KBM-7 (cell line): Measurements from ENCODE around the gene RAB39A.

Experiments used
- DNase-seq: peaks from one replicate; pipeline ENCODE4 v3.0.0-alpha.2; 2015
- in situ Hi-C: fragments of 300-500 bp; cut with MboI; formaldehyde crosslinking; loops from 2 replicates; pipeline ENCODE4 v1.14.3; 2020; ENCODE audit warnings: low sequenced_read_pairs, low pct_unique_long_range_greater_than_20kb, mixed read lengths

Gene RAB39A

DNA sequence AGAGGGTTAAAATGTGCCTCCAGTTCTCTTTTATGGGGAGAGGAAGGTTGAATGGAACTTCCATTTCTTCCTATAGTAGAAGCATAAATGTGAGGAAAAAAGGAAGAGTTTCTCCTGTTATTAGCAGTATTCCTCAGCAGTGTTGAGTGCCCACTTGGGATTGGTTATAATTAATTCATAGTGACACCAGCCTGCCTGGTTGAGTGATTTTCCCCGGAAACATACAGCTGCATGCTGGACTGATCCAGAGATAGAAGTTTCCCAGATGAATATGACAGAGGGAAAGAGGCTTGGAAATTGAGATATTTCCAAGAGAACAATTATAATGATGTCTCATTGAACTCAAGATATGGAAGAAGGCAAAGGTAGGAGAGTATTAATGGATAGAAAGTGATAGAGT lies 28.3 kb downstream of the RAB39A start:
- in situ Hi-C loops = no loop called here
- DNase-seq = no peak

DNA sequence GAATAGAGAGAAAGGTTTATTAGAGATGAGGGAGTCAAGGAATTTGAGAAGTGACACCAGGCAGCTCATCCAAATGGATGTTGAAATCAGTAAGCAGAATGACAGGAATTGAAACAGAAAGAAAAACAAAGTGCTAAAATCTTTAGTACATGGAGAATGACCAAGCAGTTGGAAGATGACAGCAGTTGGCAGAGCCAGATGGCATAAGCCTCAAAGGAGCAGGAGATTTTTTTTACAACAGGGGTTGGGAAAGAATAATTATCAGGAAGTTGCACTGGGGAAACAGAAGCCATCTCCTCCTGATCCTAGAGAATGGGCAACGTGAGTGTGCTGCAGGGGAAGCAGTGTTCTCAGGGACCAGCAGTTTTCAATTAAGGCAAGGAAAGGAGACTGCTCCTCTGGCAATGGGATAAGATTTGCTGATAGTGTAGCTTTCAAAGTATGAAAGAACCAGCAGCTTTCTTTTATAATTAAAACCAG lies 28.9 kb downstream of the RAB39A start:
- in situ Hi-C loops = no loop called here
- DNase-seq = no peak

DNA sequence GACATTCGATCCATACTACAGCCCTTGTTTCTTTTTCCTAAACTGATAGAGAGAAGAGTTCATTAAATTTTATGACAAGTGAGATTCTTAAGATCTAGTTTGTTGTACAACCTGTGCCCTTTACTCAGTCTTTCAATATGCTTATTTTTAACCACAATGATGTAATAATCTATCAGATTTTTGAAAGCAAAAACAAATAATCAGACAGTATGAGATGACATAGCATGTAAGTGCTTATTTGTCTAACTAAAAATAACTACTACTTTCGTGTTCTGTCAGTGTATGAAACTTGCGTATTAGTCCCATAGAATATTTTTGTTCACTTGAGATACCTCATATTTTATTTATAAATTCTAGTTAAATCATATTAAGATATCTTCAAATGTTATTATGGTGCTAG lies 33.2 kb downstream of the RAB39A start:
- in situ Hi-C loops = no loop called here
- no peak for DNase-seq

DNA sequence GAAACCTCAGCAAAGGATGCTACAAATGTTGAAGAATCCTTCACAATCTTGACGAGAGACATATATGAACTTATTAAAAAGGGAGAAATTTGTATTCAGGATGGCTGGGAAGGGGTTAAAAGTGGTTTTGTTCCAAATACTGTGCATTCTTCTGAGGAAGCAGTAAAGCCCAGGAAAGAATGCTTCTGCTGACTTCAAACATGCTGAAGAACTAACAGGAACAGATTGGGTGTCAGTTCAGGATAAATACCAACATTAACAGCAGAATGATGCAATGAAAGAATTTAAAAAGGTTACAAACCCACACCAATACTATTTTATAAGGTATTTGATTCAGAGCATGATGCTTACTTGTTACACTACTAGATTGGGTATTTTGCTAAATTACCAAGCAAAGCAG lies 33.9 kb downstream of the RAB39A start:
- in situ Hi-C loops = no loop called here
- no peak for DNase-seq

DNA sequence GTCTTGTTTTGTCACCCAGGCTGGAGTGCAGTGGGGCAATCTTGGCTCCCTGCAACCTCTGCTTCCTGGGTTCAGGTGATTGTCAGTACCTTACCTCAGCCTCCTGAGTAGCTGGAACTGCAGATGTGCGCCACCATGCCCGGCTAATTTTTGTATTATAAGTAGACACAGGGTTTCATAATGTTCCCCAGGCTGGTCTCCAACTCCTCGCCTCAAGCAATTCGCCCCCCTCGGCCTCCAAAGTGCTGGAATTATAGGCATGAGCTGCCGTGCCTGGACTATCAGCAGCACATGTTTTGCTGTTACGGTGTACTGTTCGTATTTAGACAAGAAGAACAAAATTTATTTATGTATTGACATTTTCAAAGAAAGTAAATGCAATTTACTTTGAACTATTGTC lies 34.8 kb downstream of the RAB39A start:
- in situ Hi-C loops = no loop called here
- no peak for DNase-seq

DNA sequence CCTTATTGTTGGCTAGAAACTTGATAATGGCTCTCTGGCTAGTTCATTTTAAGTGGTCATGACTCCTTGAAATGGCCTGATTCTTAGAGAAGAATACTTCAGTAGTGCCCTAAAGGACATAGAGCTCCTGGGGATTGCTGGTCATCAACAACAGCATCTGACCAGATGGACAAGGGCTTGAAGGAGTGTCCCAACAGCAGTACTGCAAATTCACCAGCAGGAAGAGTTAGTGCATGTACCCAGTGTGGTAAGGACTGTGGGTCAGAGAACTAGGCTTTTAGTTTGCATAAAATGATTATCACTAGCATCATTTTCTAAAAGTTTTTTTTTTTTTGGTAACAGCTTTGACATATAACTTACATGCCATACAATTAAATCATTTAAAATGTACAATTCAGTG lies 41.0 kb downstream of the RAB39A start:
- no peak for DNase-seq
- in situ Hi-C loops = no loop called here

DNA sequence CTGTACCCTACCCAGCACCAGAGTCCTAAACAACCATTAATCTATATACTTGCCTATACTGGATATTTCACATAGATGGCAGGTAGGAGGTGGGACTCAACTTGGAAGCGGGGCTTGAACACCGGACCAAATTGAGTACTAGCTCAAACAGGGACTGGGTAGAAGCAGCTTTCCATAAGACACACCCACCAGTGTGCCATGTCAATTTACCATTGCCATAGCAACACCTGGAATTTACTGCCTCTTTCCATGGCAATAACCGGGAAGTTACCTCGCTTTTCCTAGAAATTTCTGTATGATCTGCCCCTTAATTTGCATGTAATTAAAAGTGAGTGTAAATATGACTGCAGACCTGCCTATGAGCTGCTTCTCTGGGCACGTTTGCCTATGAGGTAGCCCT lies 41.8 kb downstream of the RAB39A start:
- DNase-seq = no peak
- in situ Hi-C loops = no loop called here

DNA sequence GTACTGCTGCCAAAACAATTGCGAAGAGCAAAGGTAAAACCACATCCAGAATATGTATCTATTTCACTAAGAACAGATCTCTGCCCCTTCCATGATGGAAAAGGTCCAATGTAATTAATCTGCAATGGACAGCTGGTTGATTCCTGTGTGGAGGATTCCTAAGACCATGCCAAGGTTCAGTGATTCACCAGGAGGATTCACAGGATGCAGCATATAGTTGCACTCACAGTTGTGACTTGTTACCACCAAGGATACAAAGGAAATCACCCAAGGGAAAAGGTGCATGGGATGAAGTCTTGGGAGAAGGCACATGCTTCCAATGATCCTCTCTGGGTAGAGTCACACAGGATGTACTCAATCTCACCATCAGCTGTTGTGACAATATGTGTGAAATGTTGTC lies 45.4 kb downstream of the RAB39A start:
- in situ Hi-C loops = no loop called here
- no peak for DNase-seq

DNA sequence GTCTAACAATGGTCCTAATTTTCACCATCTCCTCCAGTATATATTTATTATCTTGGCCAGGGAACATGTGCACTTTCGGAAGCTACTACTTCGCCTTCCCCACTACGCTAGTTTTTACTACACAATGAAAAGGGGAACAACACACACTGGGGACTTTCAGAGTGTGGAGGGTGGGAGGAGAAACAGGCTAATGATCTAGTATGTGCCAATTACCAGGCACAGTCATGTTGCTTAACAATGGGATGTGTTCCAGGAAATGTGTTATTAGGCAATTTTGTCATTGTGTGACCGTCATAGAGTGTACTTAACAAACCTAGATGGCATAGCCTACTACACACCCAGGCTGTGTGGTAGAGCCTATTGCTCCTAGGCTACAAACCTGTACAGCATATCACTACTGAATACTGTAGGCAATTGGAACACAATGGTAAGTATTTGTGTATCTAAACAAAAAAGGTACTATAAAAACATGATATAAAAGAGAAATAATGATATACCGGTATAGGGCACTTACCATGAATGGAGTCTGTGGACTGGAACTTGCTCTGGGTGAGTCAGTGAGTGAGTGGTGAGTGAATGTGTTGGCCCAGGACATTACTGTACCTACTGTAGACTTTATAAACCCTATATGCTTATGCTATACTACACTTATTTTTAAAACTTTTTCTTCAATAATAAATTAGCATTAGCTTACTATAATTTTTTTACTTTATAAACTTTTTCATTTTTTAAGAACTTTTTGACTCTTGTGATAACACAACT lies 60.3 kb downstream of the RAB39A start:
- in situ Hi-C loops = no loop called here
- DNase-seq = peak; percentile 61

DNA sequence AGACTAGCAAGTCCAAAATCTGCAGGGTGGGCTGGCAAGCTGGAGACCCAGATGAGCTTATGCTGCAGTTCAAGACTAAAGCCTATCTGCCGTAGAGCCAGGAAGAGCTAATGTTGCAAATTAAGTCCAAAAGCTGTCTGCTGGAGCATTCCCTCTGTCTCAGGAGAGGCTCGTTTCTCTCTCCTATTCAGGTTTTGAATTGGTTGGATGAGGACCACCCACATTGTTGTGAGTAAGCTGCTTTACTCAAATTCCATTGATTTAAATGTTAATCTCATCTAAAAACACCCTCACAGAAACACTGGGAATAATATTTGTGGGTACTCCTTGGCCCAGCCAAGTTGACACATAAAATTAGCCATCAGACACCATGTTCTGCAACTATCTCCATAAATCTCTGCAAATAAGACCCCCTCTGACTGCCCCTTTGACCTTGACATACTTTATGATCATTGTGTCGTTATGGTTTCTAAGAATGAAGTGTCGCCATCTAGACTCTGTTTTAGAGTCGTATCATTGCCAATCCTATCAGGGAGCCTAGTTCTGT lies 63.7 kb downstream of the RAB39A start:
- in situ Hi-C loops = no loop called here
- no peak for DNase-seq

DNA sequence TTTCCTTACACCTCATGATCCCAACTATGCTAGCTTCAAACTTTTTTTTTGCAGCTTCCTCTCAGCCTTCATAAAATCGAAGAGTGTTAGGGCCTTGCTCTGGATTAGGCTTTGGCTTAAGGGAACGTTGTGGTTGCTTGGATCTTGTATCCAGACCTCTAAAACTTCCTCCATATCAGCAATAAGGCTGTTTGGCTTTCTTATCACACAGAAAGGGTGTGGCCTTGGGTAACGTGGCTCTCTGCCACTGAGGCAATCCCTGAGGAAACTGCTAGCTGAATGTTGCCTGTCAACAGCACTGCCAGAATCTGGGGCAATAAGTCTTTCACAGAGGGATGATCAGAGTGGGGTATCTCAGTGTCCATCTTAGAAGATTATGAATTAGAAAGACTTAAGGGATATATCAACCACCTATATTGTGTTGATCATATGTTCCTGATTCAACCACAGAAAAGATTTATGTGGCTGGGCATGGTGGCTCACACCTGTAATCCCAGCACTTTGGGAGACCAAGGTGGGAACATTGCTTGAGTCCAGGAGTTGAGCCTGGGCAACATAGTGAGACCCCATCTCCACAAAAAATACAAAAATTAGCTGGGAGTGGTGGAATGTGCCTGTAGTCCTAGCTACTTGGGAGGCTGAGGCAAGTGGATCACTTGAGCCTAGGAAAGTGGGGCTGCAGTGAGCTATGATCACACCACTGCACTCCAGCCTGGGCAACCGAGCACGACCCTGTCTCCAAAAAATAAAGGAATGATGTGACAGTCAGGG lies 67.9 kb downstream of the RAB39A start:
- no peak for DNase-seq
- in situ Hi-C loops = no loop called here

DNA sequence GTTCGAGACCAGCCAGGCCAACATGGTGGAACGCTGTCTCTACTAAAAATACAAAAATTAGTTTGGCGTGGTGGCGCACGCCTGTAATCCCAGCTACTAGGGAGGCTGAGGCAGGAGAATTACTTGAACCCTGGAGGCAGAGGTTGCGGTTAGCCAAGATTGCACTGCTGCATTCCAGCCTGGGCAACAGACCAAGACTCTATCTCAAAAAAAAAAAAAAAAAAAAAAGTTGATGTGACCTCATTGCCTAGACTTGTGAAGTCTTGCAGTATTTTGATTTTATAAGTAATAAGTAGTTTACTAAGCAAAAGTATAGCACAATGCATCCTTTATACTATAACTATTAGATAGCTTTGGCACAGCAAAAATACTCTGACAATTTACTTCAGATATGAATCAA lies 70.5 kb downstream of the RAB39A start:
- DNase-seq = no peak
- in situ Hi-C loops = no loop called here

DNA sequence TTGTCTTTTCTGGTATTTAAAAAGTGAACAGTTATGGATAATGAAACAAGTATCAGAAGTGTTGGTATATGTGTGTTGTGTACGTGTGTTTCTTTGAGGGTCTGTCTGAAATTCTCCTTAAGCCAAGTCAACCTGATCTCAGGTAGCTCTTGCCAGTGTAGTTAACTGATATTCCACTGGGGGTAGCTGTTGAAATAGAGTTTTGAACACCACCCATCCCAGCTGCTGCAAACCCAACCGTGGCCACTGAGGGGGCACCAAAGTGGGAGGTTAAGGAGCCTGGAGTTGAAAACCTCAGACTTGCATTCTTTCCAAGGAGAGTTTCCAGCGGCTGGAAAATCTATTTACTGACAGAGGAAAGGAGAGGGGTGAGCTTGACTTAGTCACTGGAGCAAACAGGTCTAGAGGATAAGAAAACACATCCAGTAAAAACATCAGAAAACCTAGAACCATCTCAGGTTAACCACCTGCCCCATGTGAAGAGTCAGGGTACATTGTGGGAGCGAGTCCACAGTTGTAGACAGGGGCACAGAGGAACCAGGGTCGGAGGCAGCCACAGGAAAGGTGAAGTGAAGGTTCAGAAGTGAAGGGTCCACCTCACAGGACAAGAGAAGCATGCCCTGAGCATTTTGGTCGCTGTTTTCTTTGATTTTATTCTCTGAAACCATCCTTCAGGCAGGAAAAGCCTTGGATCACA lies 71.7 kb downstream of the RAB39A start:
- in situ Hi-C loops = no loop called here
- DNase-seq = peak; percentile 74

DNA sequence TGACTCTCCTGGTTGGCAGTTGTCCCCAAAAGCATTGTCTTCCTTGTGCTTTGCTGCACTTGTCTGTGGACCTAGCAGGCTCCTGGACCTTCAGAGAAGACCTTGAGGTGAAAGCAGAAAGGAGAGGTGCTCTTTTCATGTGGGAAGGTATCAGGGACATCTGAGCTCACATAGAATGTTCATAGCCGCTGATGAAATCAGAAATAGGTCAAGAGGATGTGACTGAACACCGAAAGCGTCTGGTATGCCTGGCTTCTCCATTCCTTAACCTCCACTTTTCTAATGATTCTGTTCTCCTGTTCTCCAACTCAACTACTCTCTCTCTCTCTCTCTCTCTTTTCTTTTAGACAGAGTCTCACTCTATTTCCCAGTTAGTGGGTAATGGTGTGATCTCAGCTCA lies 74.2 kb downstream of the RAB39A start:
- in situ Hi-C loops = no loop called here
- no peak for DNase-seq

DNA sequence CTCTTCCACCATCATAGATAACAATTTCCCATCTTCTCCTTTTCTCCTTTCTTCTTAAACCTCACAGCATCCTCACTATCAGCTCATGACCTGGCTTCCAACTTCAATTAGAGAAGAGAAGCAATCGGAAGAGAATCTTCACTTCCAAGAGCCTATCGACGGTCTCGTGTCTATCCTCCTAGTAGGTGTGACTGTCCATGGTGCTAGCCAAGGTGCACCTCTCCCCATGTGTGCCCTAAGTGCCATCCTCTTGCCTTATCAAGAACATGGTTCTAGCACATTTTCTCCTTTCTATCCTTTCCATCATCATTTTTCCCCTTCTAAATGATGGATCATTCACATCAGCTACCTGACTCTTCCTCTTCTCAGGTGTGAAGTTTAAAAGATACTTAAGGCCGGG lies 75.4 kb downstream of the RAB39A start:
- DNase-seq = no peak
- in situ Hi-C loops = no loop called here

DNA sequence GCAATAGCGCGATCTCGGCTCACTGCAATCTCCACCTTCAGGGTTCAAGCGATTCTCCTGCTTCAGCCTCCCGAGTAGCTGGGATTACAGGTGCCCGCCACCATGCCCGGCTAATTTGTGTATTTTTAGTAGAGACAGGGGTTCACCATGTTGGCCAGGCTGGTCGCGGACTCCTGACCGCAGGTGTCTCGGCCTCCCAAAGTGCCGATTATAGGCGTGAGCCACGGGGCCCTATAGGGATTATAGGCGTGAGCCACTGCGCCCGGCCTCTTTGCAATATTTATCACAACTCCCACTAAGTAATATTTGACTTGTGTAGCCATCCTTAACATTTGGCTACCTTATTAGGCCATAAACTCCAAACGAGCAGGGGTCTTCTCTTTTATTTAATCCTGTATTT lies 79.6 kb downstream of the RAB39A start:
- DNase-seq = no peak
- in situ Hi-C loops = no loop called here

DNA sequence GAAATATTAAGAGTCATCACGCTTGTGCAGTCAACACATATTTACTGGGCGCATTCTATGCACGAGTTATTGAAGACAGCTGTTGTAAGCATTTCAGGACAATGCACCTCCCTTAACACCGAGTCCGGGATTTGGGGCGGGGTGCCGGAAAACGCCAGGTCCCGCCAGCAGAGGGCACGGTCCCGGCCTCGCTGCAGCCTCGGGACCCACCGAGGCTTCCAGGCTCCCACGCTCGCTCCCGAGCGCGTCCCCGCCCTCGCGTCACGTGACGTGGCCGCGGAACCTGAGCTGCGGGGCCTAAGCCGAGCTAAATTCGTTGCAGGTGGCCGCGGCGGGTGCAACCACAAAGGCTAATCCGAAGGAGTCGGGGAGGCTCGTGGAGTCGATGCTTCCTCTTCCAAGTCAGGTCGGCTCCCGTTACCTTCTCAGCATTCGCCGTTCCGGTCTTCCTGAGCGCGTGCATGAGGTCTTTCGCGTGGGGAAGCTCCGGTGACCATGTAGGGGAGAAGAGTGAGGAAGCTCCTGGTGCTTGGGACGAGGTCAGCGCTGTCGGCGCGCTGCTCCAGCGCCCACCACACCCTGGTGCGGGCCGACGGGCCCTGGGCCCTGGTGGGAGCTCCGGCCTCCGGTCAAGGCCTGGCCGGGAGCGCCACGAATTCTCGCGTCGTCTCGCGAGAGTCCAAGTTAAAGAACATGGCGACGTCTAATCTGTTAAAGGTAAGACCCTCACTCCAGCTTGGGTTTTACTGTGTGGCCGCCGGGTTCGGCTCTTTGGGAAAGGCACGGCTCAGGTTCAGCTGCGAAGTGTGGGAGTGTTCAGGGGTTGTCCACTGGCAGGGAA lies 80.6 kb downstream of the RAB39A start, which contains the start of gene CUL5:
TSS of gene CUL5 (plus strand) at position 243 of the 841 bp plus-strand sequence. CDS start at position 694, 451 bp downstream.
- in situ Hi-C loops = no loop called here
- DNase-seq = peak; percentile 94

DNA sequence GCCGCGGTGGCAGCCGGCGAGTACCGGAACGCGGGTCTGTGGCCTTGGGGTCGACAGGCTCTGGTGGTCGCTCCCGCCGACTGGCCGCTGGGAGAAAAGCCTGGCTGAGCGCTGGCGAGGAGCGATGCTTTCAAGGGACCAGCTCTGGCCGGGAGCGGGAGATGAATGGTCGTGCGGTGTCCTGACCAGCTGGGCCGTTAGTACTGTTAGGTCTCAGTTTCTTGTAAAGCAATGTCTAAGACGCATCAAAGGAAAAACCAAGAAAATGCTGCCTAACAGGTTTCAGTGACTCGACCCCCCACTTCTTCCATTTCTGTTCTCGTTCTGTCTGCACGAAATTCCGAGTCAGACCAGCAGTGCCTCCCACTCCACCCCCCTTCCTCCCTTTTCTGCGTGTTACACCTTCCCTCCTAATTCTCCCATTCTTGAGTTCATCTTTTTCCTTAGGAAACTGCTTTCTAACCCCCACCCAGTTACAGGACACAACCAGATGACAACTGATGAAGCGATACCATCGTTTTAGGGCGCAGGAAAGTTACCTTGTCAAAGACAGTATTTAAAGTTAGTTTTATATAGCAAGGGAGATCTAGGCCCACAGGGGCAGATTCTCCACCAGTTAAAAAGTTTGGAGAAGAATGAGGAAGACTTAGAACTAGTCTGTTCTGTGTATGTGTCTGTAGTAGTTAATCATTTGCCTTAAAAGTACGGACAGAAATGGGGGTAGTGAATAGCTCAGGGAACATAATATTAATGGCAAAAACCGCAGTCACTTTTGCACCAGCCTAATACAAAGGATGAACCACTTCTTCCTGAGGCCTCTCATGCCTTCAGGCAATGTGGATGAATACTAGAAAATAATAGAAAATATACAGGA lies 81.5 kb downstream of the RAB39A start:
- in situ Hi-C loops = no loop called here
- DNase-seq = peak; percentile 45
